Measurements from ENCODE around the gene KIAA2012.

KIAA2012 gene

DNA sequence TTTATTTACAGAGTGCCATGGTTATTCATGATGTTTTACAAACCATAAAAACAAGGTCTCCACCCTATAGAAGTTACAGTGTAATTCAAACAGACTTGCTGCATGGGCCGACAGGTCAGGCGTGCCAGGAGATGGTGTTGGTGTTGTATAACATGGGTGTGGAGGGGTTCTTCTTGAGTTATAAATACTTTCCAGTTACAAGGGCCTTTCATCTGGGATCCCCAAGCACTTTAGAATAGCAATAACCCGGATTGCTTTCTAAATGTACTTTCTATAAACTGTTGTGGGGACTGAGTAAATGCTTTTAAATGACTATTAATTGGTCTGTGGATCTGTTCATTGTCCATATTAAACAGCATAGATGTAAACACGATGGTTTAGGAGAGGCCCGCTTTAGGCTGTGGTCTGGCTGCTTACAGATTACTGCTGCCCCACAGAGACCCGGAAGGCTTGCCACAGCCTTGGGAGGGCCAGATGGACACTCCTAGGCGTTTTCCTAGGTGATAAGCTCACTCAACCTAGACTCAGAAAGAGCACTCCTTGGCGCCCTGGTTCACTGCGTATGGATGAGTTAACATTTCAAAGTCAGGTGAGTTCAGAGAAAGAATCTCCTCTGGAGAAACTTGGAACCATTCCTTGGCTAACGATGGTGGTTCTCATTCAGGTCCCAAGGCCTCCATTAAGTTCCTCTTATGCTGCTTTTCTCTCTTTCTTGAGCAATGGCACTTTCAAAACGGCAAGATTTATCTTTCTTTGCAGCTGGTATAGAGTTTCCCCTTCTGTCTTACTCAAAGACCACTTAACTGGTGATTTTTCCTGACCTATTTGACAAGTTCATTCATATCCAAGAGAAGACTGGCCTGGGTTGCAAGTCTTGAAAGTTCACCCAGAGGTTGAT is 3.6 kb upstream of the KIAA2012 start:
- ChIA-PET POLR2A (ENCODE audit: low non-redundant PET) (no interaction called here), CTCF (no interaction called here)
- H3K27ac ChIP-seq: no peak overlapping the region
- no peak for TF ChIP-seq CTCF (conservative IDR thresholded peaks at IDR 0.05; ENCODE audit: low read depth)
- DNase-seq (ENCODE audit: low spot score): no peak

- ChIA-PET CTCF (no interaction called here), POLR2A (ENCODE audit: low non-redundant PET) (no interaction called here)
- H3K27ac ChIP-seq: no peak overlapping the region
- no peak for DNase-seq (ENCODE audit: low spot score)
- no peak for TF ChIP-seq CTCF (conservative IDR thresholded peaks at IDR 0.05; ENCODE audit: low read depth)
Observed at GRCh38 chr2:202071107-202071506, 1.9 kb upstream of the KIAA2012 start.

GRCh38 chr2:202072226-202072625 is 829 bp upstream of the KIAA2012 start:
- CTCF ChIA-PET: interaction anchor here (0.6 to 0.9 kb wide), 2 partner anchors 9 to 211 kb away, joined by 5 to 6 read pairs; no protein-coding TSS in a partner anchor
- POLR2A ChIA-PET (ENCODE audit: low non-redundant PET): no interaction called here
- no peak for TF ChIP-seq CTCF (conservative IDR thresholded peaks at IDR 0.05; ENCODE audit: low read depth)
- no peak for DNase-seq (ENCODE audit: low spot score)
- H3K27ac ChIP-seq: no peak overlapping the region

GRCh38 chr2:202074324-202074723 is 1.3 kb downstream of the KIAA2012 start:
- CTCF ChIA-PET: interaction anchor here (0.6 kb wide), 1 partner anchor 14 kb away, joined by 3 read pairs; no protein-coding TSS in a partner anchor
- DNase-seq (ENCODE audit: low spot score): no peak

GRCh38 chr2:202079310-202079709 is 6.3 kb downstream of the KIAA2012 start:
- no peak overlapping the region for H3K27ac ChIP-seq
- ChIA-PET CTCF (interaction anchor here (0.7 kb wide), 1 partner anchor 25 kb away, joined by 3 read pairs; no protein-coding TSS in a partner anchor), POLR2A (ENCODE audit: low non-redundant PET) (no interaction called here)
- no peak for TF ChIP-seq CTCF (conservative IDR thresholded peaks at IDR 0.05; ENCODE audit: low read depth)
- no peak for DNase-seq (ENCODE audit: low spot score)

More at GRCh38 chr2:202074324-202074723, 1.3 kb downstream of the KIAA2012 start:
- POLR2A ChIA-PET (ENCODE audit: low non-redundant PET): no interaction called here
- no peak overlapping the region for H3K27ac ChIP-seq
- TF ChIP-seq CTCF (conservative IDR thresholded peaks at IDR 0.05; ENCODE audit: low read depth): no peak

- TF ChIP-seq CTCF (conservative IDR thresholded peaks at IDR 0.05; ENCODE audit: low read depth): no peak
- ChIA-PET CTCF (interaction anchor here (0.6 kb wide), 2 partner anchors 59 to 822 kb away, joined by 3 read pairs; no protein-coding TSS in a partner anchor), POLR2A (ENCODE audit: low non-redundant PET) (no interaction called here)
- DNase-seq (ENCODE audit: low spot score): no peak
- H3K27ac ChIP-seq: no peak overlapping the region
Observed at GRCh38 chr2:202084265-202084664, 11.2 kb downstream of the KIAA2012 start.

All from RWPE1 (cell line).